OCI-LY3 (cell line): Measurements from ENCODE around the gene TRIM39.

Source experiments
- H2AFZ ChIP-seq: fragments of 200-600, 300-600 bp; shearing (Covaris generic); 2 replicates; pipeline ENCODE4 v1.6.0; 2014; ENCODE audit warnings: antibody characterized with exemption, low read depth, low read length
- H3K27ac ChIP-seq: fragments of 200-600, 300-600 bp; sonication (generic); 2 replicates; pipeline ENCODE4 v1.5.1; 2014; ENCODE audit warnings: mild to moderate bottlenecking, low read length, moderate library complexity, mixed read lengths
- H3K27me3 ChIP-seq: fragments of 200-600, 300-600 bp; sonication (generic); 2 replicates; pipeline ENCODE4 v1.6.1; 2014; ENCODE audit warnings: low read depth, low read length, mixed read lengths
- H3K36me3 ChIP-seq: fragments of 200-600, 300-600 bp; sonication (generic); replicated peaks from 2 replicates; pipeline ENCODE3; 2014; ENCODE audit warnings: low read depth, low read length, mixed read lengths
- H3K4me1 ChIP-seq: fragments of 300-600, 200-600 bp; sonication (generic); 2 replicates; pipeline ENCODE4 v1.6.1; 2014; ENCODE audit warnings: low read length, mixed read lengths
- H3K4me2 ChIP-seq: fragments of 200-600, 300-600 bp; sonication (generic); 2 replicates; pipeline ENCODE4 v1.6.1; 2014; ENCODE audit warnings: low read length, mixed read lengths
- H3K4me3 ChIP-seq: fragments of 300-600, 200-600 bp; sonication (generic); 2 replicates; pipeline ENCODE4 v1.5.1; 2014; ENCODE audit warnings: antibody characterized with exemption, mild to moderate bottlenecking, low read length, moderate library complexity
- H3K79me2 ChIP-seq: fragments of 300-600, 200-600 bp; shearing (Covaris generic); 2 replicates; pipeline ENCODE4 v1.6.1; 2014; ENCODE audit warnings: mild to moderate bottlenecking, low read length, mixed read lengths
- H3K9ac ChIP-seq: fragments of 300-600, 200-600 bp; shearing (Covaris generic); 2 replicates; pipeline ENCODE4 v1.6.0; 2014; ENCODE audit warnings: mild to moderate bottlenecking, low read length, moderate library complexity
- H3K9me3 ChIP-seq: fragments of 200-600, 300-600 bp; shearing (Covaris generic); 2 replicates; pipeline ENCODE4 v1.6.1; 2014; ENCODE audit warnings: low read length, mixed read lengths; ENCODE audit not compliant: insufficient read depth
- H4K20me1 ChIP-seq: fragments of 200-600, 300-600 bp; sonication (generic); 2 replicates; pipeline ENCODE4 v1.6.1; 2016; ENCODE audit warnings: low read length, mixed read lengths; ENCODE audit not compliant: insufficient read depth
- EZH2phosphoT487 ChIP-seq: fragments of 200-600 bp; shearing (Covaris generic); IDR thresholded peaks from 2 replicates; pipeline ENCODE4 v1.6.1; 2018; ENCODE audit warnings: antibody characterized with exemption, mixed run types, low read depth
- TF ChIP-seq, protein P1 (sequence below): fragments of 200-600, 300-600 bp; sonication (generic); IDR thresholded peaks from 2 replicates; pipeline ENCODE4 v1.5.1; 2014; ENCODE audit warnings: antibody characterized with exemption, low read length, low read depth

Gene TRIM39

DNA sequence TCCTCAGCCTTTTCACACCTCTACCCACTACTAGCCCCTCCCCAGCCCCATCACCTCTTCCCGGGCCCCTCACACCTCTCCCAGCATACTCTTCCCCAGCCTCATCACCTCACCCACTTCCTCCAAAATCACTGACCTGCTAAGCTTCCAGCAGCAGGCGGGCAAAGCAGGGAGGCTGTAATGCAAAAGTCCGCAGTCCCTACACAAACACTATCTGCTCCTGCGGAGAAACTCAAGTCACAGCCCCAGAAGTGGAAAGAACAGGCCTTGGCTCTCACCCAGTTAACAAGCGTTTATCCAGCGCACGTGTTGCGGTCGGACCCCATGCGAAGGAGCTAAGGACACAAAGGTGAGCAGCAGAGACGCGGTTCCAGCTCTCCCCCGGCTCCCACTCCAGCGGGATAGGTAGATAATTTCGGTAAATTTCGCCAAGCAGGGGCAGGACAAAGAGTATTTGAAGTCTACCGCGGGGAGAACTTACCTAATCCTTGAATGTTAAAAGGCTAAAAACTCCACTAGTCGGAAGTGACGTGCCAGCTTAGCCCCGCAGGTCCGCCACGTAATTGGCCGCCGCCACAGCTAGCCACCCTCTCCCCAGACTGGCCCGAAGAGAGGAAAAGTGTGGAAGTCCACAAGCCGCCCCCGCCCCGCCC, 728 bp upstream of the TRIM39 start:
- Histone ChIP-seq H3K27ac (peak overlapping the region; percentile 81), H4K20me1 (peaks cover 17% of the 10 kb centered on the region), H3K27me3 (no peaks in the 10 kb centered on the region), H3K9me3 (no peaks in the 10 kb centered on the region), H3K36me3 (peaks cover 5% of the 10 kb centered on the region), H3K4me1 (peaks cover 26% of the 10 kb centered on the region), H3K4me2 (peak overlapping the region; percentile 84), H3K4me3 (peak overlapping the region; percentile 97), H2AFZ (peak overlapping the region; percentile 69; the same call in 1 of the 2 replicates), H3K9ac (peak overlapping the region; percentile 89), H3K79me2 (peaks cover 65% of the 10 kb centered on the region)
- TF ChIP-seq EZH2phosphoT487 = no peak
- TF ChIP-seq, protein P1, sequence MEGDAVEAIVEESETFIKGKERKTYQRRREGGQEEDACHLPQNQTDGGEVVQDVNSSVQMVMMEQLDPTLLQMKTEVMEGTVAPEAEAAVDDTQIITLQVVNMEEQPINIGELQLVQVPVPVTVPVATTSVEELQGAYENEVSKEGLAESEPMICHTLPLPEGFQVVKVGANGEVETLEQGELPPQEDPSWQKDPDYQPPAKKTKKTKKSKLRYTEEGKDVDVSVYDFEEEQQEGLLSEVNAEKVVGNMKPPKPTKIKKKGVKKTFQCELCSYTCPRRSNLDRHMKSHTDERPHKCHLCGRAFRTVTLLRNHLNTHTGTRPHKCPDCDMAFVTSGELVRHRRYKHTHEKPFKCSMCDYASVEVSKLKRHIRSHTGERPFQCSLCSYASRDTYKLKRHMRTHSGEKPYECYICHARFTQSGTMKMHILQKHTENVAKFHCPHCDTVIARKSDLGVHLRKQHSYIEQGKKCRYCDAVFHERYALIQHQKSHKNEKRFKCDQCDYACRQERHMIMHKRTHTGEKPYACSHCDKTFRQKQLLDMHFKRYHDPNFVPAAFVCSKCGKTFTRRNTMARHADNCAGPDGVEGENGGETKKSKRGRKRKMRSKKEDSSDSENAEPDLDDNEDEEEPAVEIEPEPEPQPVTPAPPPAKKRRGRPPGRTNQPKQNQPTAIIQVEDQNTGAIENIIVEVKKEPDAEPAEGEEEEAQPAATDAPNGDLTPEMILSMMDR = no peak

DNA sequence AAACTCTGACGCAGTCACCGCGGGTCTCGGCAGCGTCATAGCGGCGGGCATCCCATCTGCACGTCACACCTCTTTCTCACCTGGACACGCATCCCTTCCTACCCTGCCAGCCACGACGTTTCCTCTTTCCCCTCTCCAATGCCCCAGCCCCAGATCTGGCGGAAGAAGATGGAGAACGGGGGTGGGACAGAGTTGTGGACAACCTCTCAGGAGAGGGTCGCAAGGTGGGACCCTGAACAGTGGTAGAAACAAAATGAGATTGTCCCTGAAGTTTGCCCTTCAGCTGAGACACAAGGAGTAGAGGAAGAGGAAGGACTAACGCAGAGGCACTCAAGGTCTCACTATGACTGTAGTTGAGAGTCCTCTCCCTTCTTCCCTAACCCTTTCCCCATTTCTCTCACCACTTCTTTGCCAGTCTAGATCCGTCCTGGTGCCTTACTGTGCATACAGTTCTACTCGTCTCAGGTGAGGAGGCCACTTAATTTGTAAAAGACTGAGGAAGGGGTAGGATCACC, 562 bp downstream of the TRIM39 start:
- Histone ChIP-seq H3K79me2 (peaks cover 52% of the 10 kb centered on the region), H2AFZ (0 out of 2 replicates have a peak overlapping the region, but pooled peaks have one; percentile 61), H3K27ac (peak overlapping the region; percentile 81), H3K4me3 (peak overlapping the region; percentile 97), H4K20me1 (peaks cover 12% of the 10 kb centered on the region), H3K4me1 (peaks cover 26% of the 10 kb centered on the region), H3K36me3 (peaks cover 2% of the 10 kb centered on the region), H3K4me2 (peak overlapping the region; percentile 84), H3K9ac (peak overlapping the region; percentile 89), H3K9me3 (no peaks in the 10 kb centered on the region), H3K27me3 (no peaks in the 10 kb centered on the region)
- TF ChIP-seq, protein P1 = no peak
- no peak for TF ChIP-seq EZH2phosphoT487

DNA sequence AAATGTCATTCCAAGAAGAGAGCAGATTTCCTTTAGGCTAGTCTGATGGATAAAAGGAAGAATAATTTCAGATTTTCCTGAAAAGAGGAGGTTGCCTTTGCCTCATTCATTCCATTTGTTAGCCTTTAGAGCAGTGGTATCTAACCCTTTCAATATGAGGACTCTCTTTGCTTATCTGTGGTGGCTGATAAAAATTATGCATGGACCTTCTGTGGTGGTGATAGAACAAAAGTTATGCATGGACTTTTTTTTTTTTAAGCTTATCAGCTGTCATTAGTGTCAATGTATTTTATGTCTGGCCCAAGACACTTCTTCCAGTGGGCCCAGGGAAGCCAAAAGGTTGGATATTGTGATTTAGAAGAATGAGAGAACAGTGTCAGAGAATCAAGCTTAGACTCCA, 1.7 kb downstream of the TRIM39 start:
- Histone ChIP-seq H3K4me1 (peaks cover 21% of the 10 kb centered on the region), H3K9me3 (no peaks in the 10 kb centered on the region), H3K27me3 (no peaks in the 10 kb centered on the region), H3K36me3 (no peaks in the 10 kb centered on the region), H3K4me3 (no peak overlapping the region), H3K27ac (no peak overlapping the region), H4K20me1 (peaks cover 11% of the 10 kb centered on the region), H3K9ac (no peak overlapping the region), H2AFZ (no peak overlapping the region), H3K4me2 (no peak overlapping the region), H3K79me2 (peaks cover 41% of the 10 kb centered on the region)
- no peak for TF ChIP-seq EZH2phosphoT487
- TF ChIP-seq, protein P1 = no peak

DNA sequence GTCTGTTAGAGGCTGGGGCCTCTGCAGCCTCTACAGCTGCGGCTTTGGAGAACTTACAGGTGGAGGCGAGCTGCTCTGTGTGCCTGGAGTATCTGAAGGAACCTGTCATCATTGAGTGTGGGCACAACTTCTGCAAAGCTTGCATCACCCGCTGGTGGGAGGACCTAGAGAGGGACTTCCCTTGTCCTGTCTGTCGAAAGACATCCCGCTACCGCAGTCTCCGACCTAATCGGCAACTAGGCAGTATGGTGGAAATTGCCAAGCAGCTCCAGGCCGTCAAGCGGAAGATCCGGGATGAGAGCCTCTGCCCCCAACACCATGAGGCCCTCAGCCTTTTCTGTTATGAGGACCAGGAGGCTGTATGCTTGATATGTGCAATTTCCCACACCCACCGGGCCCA, 2.6 kb downstream of the TRIM39 start:
- peaks cover 32% of the 10 kb centered on the region for H3K79me2 ChIP-seq
- no peak overlapping the region for H2AFZ ChIP-seq
- no peak overlapping the region for H3K27ac ChIP-seq
- H4K20me1 ChIP-seq = peaks cover 8% of the 10 kb centered on the region
- no peaks in the 10 kb centered on the region for H3K27me3 ChIP-seq
- H3K9me3 ChIP-seq = no peaks in the 10 kb centered on the region
- no peaks in the 10 kb centered on the region for H3K36me3 ChIP-seq
- H3K4me2 ChIP-seq = no peak overlapping the region
- TF ChIP-seq, protein P1 = no peak
- TF ChIP-seq EZH2phosphoT487 = no peak
- H3K4me3 ChIP-seq = no peak overlapping the region
- H3K9ac ChIP-seq = no peak overlapping the region
- peaks cover 13% of the 10 kb centered on the region for H3K4me1 ChIP-seq
